ENCODE measurements around the gene EYA3.

DNA sequence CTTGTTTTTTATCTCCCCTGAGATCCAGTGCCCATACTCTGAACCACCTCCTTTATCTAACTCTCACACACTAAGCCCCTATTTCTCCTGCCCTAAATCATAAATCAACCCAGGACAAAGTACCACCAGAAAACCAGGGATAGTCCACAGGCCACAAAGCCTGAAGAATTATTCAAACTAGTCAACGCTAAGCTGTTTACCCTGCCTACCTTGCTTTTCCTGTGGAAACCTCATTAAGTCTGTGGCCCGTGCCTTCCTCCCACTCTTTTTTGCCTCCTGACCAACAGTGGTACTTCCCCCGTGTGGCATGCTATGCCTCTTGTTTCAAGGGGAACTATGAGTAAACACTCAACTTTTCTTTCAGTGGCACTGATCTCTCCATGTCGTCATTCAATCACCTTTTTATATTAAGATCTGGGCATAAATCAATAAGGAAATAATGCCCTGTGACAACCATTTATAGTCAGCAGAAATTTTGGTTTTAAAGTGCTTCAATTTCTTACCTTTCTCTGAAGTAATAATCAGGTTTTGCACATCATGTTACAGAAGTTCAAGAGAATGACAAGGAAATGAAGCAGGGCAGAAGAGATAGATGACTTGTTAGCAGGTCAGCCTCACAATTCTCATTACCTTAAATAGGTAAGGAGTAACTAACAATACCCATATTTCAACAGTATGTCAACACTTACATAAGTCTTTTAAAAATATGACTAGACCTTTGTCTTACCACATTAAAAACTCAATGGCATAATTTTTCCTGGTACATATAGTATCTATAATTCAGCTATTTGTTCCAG is 32.1 kb downstream of the EYA3 start:
- TF ChIP-seq, protein P1, sequence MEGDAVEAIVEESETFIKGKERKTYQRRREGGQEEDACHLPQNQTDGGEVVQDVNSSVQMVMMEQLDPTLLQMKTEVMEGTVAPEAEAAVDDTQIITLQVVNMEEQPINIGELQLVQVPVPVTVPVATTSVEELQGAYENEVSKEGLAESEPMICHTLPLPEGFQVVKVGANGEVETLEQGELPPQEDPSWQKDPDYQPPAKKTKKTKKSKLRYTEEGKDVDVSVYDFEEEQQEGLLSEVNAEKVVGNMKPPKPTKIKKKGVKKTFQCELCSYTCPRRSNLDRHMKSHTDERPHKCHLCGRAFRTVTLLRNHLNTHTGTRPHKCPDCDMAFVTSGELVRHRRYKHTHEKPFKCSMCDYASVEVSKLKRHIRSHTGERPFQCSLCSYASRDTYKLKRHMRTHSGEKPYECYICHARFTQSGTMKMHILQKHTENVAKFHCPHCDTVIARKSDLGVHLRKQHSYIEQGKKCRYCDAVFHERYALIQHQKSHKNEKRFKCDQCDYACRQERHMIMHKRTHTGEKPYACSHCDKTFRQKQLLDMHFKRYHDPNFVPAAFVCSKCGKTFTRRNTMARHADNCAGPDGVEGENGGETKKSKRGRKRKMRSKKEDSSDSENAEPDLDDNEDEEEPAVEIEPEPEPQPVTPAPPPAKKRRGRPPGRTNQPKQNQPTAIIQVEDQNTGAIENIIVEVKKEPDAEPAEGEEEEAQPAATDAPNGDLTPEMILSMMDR (IDR thresholded peaks at IDR 0.05; ENCODE audit: control extremely low read depth in 1 of 3, insufficient read depth in 1 of 3, low read depth in 1 of 3, low read length in 3 of 3), result no peak
- TF ChIP-seq EZH2 (IDR thresholded peaks at IDR 0.05; ENCODE audit: low read depth, low read length, severe bottlenecking), result no peak
- no peak for TF ChIP-seq ZNF274 (IDR thresholded peaks at IDR 0.05; ENCODE audit: borderline replicate concordance, extremely low read depth, low read length)
- TF ChIP-seq TAF1 (IDR thresholded peaks at IDR 0.05; ENCODE audit: low read depth, low read length), result no peak
- TF ChIP-seq, protein P2, sequence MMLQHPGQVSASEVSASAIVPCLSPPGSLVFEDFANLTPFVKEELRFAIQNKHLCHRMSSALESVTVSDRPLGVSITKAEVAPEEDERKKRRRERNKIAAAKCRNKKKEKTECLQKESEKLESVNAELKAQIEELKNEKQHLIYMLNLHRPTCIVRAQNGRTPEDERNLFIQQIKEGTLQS (IDR thresholded peaks at IDR 0.05; ENCODE audit: insufficient read depth, low read depth, low read length), result no peak
- no peak for TF ChIP-seq POLR2A (IDR thresholded peaks at IDR 0.05; ENCODE audit: control extremely low read depth in 1 of 2, low read depth in 2 of 2, low read length in 2 of 2)
- TF ChIP-seq MAFK (IDR thresholded peaks at IDR 0.05; ENCODE audit: low read depth, low read length), result no peak
- no peak for TF ChIP-seq RAD21 (IDR thresholded peaks at IDR 0.05 in 1 of 2, conservative IDR thresholded peaks at IDR 0.05 in 1 of 2; ENCODE audit: low read depth in 2 of 2, low read length in 2 of 2)
- TF ChIP-seq SUZ12 (IDR thresholded peaks at IDR 0.05; ENCODE audit: low read length), result no peak
- TF ChIP-seq SIRT6 (IDR thresholded peaks at IDR 0.05; ENCODE audit: low read length), result no peak
- TF ChIP-seq SP2 (IDR thresholded peaks at IDR 0.05; ENCODE audit: low read length), result no peak
- TF ChIP-seq EGR1 (IDR thresholded peaks at IDR 0.05; ENCODE audit: borderline replicate concordance, low read depth, low read length), result no peak
- TF ChIP-seq JUND (IDR thresholded peaks at IDR 0.05; ENCODE audit: low read length), result no peak
- no peak for TF ChIP-seq SRF (IDR thresholded peaks at IDR 0.05; ENCODE audit: low read depth, low read length)

All from H1 (cell line).